IPS-NIHi11 (cell line): ENCODE results near the gene MAB21L3.

ENCODE experiments used
- DNase-seq: peaks from one replicate; pipeline ENCODE4 v3.0.0; 2012; ENCODE audit warnings: mixed read lengths, low spot score

The MAB21L3 gene

DNA sequence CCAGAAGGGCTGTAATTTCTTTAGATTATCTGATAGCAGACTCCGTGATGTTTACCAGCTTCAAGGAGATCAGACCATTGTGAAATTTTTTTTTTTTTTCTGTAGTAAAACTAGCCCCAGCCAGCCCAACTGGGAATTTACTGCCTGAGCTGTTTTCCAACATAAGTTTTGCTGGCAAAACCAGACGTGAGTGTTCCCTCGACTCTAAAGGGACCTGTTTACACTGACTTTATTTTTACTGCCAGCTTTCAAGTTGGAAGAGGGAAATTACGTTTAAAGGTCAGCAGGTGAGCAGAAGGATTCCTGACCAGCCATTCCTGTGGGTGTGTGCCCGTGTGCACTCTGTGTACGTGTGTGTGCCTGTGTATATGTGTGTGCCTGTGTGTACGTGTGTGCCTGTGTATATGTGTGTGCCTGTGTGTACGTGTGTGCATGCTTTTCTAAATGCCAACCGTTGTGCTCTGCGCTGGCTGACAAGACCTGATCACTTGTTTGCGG, 374 bp downstream of the MAB21L3 start:
- no peak for DNase-seq

- no peak for DNase-seq
Measured at GRCh38 chr1:116112388-116113140, 1.4 kb downstream of the MAB21L3 start.

DNA sequence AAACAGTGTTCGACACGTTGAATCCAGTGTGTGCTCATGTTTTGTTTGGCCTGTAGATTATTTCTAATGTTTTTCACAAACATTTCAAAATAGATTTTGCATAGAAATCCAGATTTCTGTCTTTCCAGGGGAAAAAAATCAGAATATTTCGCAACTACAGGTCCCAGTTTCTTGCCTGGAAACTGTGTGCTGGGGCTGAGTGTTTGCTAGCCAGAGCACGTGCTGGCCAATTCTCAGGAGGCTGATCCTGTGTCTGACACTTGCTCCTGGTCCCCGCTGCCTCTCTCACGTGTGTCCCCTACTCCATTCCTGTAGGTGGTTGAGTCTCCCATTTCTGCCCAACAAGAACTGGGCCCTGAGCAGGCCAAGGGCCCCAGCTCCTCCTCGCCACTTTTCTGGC, 2.4 kb downstream of the MAB21L3 start:
- DNase-seq: no peak

GRCh38 chr1:116115476-116116439, 4.6 kb downstream of the MAB21L3 start:
- peak; percentile 36 for DNase-seq

DNA sequence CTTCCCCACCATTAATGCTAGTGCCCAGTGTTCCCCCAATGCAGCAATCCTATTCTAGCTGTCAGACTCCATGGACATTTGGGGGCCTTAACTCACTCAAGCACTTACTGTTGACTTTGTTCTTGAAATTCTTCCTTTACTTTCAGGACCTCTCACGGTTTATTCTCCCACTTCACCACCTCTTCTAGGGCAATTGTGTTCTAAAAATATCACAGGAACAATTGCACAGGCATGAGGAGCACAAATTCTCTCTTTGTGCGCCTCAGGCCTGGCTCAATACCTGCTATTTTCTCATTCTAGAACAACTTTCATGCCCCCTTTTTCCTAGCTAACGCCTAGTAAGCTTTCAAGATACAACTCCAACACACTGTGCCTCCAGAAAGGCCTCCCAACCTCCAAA, 7.3 kb downstream of the MAB21L3 start:
- DNase-seq: no peak

GRCh38 chr1:116119876-116120275, 8.7 kb downstream of the MAB21L3 start:
- no peak for DNase-seq

- no peak for DNase-seq
Measured at GRCh38 chr1:116122955-116123757, 12.0 kb downstream of the MAB21L3 start.

GRCh38 chr1:116123837-116124533, 12.8 kb downstream of the MAB21L3 start:
- DNase-seq: no peak

DNA sequence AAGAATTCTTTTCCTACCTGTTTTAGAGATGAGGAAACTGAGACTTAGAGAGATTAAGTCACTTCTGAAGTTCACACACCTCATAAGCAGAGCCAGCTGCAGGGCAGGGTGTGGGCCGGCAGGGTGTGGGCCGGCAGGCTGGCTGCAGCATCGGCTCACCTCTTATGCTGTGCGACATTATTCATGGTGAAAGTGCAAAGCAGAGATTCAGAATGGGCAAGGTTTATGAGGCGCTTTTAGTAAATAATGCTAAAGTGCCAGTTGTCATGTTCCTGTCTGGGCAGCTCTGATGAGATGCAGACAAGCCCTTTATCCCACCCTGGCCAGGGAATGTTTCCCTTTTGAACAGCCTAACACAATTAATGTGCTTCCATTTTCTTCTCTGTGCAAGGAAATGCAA, 14.6 kb downstream of the MAB21L3 start:
- no peak for DNase-seq

DNA sequence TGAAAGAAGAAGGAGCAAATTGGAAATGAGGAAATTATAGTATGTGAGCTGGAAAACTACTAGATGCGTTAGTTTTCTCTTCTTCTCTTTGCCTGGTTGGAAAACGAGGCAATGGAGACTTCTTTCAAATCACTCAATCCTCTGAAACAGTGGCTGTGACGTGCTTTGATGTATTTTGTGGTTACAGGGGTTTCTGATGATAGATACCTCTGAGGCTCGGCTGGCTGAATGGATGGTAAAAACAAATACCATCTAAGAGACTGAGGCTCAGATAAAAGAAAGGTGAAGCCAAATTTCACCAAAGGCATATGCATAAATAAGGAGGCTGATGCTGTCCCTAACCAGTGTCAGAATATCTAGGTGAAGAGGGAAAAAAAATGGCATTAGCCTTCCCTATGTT, 15.1 kb downstream of the MAB21L3 start:
- DNase-seq: no peak

- no peak for DNase-seq
Measured at GRCh38 chr1:116127123-116127847, 16.1 kb downstream of the MAB21L3 start.

DNA sequence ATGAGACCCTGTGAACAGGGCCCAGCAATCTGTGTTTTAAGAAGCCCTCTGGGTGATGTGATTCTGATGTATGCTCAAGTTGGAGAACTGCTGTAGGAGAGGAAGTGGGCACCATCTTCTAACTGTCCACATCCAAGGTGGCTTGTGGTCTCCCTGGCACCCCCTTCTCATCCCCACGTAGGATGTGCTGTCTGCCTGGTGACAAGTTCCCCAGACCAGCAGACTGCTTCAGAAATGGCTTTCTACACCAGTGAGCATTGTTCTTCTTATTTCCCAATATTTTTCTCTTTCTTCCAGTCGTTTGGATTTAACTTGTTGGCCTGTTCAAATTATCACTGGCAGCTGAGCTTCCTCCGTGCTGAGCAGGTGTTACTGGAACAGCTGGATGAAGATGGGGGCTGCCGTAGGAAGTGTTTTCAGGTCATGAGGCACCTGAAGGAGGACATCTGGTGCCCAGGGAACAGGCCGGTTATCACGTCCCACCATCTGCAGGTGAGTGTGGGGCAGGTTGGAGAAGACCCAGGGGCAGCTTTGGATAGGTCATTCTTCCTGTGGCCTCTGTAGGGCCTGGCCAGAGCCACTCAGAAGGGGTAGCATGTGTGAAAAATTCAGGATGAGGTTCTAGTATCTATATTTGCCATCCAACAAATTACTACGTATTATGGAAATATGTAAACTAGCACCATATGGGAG, 16.8 kb downstream of the MAB21L3 start:
- no peak for DNase-seq

DNA sequence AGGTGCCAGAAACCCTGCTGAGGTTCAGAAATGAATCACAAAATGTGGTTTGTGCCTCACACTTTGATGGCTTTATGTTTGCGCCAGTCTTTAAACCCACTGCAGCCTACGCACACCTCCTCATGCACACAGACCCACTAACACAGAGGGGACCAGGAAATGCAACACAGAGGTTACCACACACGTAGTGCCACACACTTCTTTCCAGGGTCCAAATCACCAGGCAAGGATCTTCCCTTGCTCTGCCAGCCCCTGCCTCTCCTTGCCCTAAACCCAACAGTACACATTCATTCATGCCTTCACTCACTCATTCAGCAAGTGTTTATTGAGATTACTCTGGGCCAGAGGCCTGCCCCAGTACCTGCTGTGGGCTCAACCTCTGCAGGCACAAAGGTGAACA, 17.5 kb downstream of the MAB21L3 start:
- DNase-seq: no peak

DNA sequence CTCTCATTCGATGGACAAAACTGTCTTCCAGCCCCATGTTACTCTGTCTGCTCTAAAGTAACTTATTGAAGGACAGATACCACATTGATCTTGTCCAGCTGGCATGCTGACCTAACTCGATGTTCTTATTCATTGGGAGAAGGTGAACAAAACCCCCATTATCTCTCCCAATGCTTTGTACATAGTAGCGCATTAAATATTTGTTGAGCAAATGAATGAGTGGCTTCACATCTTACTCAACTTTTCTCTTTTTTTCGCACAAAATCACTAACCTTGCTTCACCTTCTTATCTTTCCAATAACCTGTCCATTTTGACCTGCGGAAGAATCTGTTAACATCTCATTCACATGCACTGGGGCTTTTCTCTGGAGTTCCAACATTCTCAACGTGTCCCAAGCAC, 18.3 kb downstream of the MAB21L3 start:
- DNase-seq: no peak

DNA sequence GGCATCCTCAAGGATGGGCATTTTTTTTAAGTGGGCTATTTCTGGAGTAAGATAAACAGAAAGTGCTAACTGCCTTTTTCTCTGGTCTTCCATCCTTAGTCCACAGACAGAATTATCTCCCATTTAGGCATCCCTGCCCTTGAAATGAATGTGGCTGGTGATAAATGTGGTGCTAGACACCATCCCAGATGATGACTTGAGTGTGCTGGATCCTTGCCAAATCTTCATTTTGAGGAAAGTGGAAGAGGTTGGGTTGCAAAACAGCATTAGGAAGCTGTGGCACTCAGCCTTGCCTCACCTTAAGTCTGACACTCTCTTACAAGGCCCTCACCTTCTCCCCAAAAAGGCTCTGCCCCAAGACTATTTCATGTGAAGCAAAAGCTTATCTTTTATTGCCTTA, 19.2 kb downstream of the MAB21L3 start:
- DNase-seq: no peak

- DNase-seq: no peak
Measured at GRCh38 chr1:116131170-116131569, 20.0 kb downstream of the MAB21L3 start.

DNA sequence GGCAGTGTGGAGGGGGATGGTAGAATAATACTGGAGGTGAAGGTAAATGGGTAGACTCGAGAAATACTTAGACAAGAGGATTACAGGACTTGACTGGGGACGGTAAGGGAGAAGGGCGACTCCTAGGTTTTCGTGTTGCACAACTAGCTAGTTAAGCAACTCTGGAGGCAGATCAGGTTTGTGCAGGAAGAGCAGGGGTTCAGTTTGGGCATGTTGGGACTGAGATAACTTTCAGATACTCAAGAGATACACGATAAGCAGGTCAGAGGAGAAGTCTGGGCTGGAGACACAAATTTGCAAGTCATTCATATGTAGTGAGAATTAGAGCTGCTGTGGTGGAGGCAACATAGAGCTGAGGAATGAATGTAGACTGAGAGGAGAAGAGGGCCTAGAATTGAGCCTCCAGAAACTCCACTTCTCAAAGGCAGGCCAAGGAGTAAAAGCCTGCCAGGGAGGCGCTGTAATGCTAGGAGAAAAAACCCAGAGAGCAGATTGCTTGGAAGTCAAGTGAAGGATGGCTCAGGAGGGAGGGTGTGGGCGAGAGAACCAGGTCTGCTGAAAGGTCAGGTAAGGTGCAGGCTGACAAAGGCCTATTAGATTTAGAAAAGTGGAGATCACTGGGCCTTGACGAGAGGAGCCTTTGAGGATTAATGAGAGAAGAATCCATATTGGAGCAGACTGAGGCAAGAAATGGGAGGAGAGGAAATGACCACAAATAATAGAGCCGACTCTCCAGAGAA, 20.8 kb downstream of the MAB21L3 start:
- no peak for DNase-seq

DNA sequence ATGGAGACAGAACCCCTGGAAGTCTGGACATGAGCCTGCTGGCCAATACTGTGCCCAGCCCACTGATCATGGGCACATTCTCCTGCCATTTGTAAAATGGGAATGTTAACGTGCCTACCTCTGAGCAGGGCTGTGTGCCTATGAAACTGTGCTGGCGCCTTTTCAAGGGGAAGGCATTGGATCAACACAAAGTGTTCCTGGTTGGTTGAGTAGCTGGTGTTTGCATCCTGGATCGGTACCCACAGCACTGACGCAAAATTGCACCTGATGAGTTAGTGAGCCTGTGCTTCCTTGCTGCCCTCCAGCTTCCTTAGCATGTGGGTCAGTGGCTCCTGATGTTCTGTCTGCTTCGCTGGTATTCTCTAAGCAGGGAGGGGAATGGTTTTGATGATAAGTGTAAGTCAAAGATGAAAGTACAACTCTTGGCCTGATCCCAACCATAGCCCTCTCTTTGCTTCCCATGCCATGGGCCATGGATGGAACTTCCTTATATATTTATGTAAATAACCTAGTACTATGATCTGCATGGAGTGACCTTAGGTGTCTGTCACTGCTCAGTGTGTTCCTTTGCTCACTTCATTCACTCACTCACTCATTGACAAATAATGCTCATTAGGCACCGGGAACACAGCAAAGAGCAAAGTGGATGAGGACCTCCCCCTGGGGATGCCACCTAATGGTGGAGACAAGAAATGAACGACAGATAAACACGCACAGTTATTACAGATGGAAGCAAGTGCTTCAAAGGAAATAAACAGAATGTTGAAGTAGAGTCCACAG, 22.7 kb downstream of the MAB21L3 start:
- DNase-seq: no peak

DNA sequence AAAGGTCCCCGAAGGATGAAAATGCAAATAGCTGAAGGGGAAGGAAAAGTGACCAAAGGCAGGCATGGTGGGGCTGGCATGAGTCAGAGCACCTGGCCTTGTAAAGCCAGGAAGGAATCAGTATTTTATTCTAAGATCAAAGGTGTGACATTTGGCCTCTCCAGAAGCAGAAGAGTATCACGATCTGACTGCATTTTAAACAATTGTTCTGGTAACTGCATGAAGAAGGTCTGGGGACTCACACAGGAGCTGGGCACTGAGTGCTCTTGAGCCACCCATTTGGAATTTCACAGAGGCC, 23.2 kb downstream of the MAB21L3 start:
- DNase-seq: no peak
